GM18502 (cell line): ENCODE data around the gene OR2T27.
"Not testable (repeated sequence)": the region's sequence is repeated elsewhere in the genome, so short reads cannot be mapped to it uniquely, and the experiment has no call there.

Experiments used
- ATAC-seq: cut with Tn5 transposase; IDR thresholded peaks from one replicate; pipeline ENCODE4 v1.9.1; 2021; ENCODE audit warnings: mild to moderate bottlenecking; ENCODE audit not compliant: unreplicated experiment, poor library complexity

The OR2T27 gene

GRCh38 chr1:248641583-248641982 lies 13.7 kb downstream of the OR2T27 start:
- ATAC-seq: peak; percentile 13

- peak; percentile 41 for ATAC-seq
Observed at GRCh38 chr1:248640906-248641305, 14.4 kb downstream of the OR2T27 start.

DNA sequence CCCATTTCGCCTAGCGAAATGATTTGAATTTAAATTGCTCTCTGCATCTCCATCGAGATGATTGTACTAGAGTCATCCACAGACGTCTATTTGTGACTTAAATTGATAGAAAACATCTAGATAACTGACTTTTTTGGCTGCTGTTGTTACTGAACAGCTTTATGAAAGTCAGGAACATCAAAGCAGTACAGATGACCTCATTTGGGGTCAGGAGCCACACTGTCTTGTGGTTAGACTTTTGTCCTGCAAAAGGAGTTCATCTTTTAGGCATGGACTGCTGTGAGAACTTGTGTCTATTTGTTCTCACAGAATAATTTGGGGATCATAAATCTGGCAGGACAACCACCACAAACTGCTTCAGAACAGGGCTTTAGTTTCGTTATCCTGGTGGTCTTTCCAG lies 15.7 kb downstream of the OR2T27 start:
- peak; percentile 35 for ATAC-seq

DNA sequence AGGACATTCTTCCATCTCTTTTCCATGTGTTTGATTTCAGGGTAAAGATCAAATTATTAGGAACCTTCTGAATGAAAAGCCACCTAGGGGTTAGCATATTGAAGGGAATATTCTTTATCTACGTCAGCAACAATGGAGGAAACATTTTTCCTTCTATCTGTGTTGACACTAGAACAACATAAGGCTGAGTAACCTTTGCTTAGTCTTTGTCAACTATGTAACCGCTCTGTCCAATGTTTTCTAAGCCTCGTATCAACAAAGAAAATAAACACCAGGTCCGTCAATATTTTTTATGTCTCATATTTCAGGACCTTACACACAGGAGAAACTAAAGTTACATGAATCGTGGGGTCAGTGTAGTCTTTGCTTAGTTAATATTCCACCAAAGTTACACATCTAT lies 18.7 kb downstream of the OR2T27 start:
- ATAC-seq: not testable (repeated sequence)

- ATAC-seq: not testable (repeated sequence)
Observed at GRCh38 chr1:248634991-248635390, 20.3 kb downstream of the OR2T27 start, which contains the start of gene OR2T11. Gene OR2T11 (minus strand): TSS chr1:248635091. CDS start chr1:248627128, 7,963 bp downstream.

DNA sequence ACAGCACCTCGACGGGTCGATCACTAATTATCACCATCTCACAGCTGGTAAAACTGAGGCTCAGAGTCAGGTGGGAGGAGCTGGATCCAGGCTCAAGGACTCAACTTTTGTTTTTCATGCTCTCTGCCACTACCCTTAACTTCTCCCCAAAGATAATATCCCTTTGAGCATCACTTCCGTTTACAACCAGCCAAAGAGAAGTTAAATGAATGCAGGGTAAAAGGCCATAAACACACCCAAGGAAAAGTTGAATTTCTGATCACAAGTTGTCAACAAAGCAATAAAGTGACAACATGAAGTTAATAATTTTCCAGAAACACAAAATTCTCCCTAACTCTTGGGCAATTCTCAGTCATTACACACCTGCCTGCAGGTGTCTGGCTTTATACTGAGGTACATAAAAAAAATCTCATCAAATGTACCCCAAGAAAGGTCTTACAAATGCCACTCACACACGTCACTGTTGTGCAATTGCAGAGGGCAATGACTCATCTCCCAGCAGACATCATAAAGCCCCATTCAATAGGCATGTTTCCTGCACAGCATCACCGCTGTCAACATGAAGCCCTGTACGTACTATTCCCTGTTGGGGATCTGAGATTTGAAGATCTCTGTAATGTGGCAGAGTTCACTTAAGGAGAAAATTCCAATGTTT lies 23.8 kb downstream of the OR2T27 start:
- no peak for ATAC-seq

DNA sequence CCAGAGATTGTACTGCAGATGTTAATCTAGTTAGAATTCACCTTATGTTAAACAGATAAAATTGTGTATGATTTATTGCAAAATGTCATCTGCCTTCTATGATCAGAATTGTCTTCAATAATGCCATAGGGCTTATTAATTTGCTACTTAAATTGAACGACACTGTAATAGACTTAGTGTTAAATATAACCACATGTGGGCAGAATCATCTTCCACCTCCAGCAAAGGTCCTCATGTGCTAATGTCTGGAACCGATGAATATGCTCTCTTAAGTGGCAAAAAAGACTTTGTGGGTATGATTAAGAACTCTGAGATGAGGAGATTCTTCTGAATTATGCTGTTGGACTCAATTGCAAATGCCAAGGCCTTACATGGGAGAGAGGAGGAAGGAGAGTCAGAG lies 24.8 kb downstream of the OR2T27 start:
- ATAC-seq: no peak

DNA sequence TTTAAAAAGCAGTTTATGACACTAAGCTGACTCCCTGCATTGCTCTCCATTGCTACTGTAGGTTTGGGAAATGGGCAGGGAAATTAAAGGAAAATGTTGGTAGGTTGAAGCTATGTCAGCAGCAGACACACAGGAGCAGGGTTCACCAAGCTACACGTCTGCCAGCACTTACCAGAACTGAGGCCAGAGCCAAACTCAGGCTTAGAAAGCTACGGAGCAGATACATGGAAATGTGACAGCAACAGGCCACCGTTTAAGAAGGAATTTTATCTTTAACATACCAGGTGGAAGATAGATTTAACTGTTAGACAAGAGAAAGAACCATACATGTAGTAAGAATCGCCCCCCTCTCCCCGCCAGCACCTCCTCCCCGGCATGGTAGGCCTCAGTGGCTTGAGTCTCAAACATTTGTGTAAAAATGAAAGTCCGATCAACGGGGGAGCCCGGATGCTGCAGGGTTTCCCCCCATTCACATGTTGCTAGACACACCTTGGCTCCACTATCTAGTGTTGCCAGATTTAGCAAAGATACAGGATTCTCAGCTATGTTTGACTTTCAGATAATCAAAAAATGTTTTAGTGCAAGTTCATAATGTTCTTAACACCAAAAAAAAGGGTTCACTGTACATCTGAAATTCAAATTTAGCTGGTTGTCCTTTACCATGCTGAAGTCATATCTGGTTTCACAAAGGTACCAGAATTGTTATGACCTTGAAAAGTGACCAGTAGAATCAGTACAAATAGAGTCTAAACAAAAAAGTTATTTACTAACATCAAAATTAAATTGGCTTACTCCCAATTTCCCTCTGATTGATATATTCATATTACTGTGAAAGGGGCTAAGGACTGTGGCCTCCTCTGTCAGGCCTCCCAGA lies 27.1 kb downstream of the OR2T27 start:
- peak; percentile 99 for ATAC-seq

DNA sequence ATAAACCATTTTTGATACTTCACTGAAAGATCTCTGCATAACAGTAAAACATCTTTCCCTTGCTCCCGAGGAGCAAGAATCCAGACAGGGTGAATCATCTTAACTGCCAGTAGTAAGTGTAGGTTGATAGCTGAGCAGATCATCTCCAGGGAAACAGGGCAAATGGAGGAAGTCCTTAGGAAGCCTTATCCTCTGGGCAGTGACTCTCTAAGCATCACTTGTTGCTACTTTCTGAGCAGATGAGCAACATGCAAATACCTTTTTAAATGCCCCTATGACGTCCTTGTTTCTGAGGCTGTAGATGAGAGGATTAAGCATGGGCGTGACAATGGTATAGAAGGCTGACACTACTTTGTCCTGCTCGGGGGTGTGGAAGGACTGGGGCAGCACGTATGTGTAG lies 29.4 kb downstream of the OR2T27 start:
- ATAC-seq: no peak

DNA sequence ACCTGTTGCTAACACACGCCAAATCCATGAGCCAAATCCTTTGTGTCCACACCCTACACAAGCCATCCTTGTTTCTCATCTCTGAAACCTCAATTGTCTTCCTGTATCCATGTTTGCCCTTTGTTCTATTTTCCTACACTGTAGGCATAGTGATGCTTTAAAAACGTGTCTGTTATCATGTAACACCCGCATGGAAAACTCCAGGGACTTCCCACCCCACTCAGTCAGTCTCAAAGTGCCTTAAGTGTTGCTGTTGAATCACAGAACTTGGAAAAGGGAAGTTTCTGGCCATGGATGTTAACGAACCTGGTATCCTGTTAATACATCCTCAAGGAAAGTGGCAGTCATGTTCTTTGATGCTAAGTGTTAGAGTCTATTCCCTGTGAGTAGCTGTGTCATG lies 30.2 kb downstream of the OR2T27 start:
- ATAC-seq: no peak

GRCh38 chr1:248622570-248623001 lies 32.7 kb downstream of the OR2T27 start:
- peak; percentile 94 for ATAC-seq

DNA sequence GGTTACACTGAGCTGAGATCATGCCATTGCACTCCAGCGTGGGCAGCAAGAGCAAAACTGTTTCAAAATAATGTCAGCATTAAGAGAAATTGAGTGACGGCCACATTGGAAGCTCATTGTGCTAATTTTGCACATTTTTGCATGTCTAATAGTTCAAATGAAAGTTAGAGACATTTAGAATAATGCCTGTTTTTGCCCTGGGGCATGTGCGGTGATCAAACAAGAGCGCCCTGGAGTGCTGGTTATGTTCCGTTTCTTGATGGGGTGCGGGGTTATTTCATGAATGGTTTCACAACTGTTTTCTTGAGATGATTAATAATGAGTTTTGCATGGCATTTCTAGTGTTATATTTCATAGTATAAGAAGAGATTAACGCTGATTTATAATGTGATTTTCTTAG lies 33.6 kb downstream of the OR2T27 start:
- no peak for ATAC-seq

GRCh38 chr1:248618878-248619277 lies 36.5 kb downstream of the OR2T27 start:
- peak; percentile 29 for ATAC-seq

DNA sequence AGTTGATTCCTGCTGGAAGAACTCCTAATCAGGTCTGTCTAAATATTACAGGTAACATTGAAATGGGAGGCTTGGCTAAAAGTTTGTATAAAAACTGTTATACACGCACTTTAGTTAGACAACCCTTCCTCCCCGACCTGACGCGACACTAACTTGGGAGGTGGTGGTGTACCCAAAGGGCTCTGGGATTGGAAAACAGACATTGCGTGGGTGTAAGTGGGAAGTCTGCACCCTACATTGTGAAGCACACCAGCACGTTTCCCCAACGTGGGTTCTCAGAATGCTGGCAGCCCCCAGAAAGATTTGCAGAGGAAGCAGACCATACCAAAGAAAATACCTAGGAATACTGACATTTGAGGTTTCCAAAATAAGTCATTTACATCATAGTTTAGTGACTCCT lies 37.2 kb downstream of the OR2T27 start:
- ATAC-seq: no peak

GRCh38 chr1:248613742-248614141 lies 41.6 kb downstream of the OR2T27 start:
- ATAC-seq: peak; percentile 46

GRCh38 chr1:248611883-248612414 lies 43.4 kb downstream of the OR2T27 start:
- ATAC-seq: no peak

DNA sequence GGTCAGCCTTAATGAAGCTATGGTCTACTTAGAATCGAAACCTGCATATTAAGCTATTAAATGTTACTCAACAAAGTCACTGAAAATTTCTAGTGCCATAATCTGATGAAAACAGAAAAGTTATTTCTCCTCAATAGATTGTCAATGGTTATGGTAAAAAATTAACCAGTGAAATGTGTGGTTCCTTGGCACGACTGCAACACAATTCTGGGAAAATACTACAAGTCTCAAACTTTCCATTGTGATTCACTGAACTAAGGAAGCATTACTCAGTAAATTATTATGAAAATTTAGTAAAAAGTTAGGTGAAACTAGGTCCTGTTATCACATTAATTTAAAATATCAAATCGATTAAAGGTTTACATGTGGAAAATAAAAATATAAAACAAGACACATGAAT lies 45.0 kb downstream of the OR2T27 start:
- ATAC-seq: no peak
